GM18505 (cell line): ENCODE data around the gene WDR86.

Experiments used
- ATAC-seq: cut with Tn5 transposase; IDR thresholded peaks from one replicate; pipeline ENCODE4 v1.9.1; 2021; ENCODE audit not compliant: unreplicated experiment
- POLR2A ChIP-seq: IDR thresholded peaks from 4 replicates; pipeline ENCODE4 v1.6.1; 2011; ENCODE audit warnings: borderline replicate concordance; ENCODE audit not compliant: insufficient read depth, insufficient read length; ENCODE audit errors: extremely low read depth

WDR86 gene

DNA sequence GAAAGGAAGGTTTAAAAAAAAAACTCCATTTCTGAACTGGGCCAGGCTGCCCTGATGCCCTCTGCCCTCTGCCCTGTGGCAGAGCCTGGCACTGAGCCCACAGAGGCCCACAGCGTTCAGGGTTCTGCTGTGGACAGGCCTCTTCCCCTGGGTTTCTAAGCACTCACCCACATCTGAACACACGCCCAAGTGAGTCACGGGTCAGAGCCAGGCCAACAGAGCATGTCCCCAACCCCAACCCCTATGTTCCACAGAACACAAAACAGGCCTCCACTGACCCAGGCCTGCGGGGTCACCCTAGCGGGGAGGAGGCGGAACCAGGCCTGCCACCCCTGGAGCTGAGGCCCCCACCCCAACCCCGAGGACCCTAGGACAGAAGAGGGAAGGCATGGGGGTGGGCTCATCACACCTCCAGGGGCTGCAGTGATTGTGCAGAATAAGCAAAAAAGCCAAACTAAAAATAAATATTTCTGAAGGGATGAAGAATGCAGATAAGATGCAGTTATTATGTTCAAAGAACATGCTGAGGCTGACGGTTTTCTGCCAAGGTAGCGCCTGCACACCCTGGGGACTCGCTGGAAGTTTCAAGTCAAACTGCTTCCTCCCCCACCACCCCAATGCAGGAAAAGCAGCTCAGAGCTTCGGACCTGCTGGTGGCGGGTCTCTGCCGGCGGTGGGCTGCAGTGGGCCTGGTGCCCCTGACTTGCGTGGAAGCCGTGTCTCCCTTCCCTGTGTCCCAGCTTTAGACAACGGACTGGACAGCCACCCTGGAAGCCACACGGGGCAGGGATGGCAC, 5.4 kb downstream of the WDR86 start:
- no peak for TF ChIP-seq POLR2A
- no peak for ATAC-seq

DNA sequence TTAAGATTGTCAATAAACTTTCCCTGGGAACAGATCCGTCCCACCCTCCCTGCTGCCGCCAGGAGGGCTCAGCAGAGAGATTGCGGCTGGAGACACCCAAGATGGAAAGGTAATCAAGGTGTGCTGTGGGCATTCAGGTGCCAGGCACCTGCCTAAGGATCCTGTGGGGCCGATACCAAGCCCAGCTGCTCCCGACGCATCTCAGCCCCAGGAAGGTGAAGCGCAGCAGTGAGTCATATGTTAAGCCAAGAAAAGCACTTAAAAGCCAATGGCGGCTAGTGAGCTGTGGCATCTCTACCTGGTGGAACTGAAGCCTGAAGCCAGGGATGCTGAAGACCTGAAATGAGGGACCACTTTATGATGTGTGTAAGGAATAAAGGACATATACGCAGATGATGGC, 6.1 kb downstream of the WDR86 start:
- no peak for ATAC-seq
- no peak for TF ChIP-seq POLR2A

DNA sequence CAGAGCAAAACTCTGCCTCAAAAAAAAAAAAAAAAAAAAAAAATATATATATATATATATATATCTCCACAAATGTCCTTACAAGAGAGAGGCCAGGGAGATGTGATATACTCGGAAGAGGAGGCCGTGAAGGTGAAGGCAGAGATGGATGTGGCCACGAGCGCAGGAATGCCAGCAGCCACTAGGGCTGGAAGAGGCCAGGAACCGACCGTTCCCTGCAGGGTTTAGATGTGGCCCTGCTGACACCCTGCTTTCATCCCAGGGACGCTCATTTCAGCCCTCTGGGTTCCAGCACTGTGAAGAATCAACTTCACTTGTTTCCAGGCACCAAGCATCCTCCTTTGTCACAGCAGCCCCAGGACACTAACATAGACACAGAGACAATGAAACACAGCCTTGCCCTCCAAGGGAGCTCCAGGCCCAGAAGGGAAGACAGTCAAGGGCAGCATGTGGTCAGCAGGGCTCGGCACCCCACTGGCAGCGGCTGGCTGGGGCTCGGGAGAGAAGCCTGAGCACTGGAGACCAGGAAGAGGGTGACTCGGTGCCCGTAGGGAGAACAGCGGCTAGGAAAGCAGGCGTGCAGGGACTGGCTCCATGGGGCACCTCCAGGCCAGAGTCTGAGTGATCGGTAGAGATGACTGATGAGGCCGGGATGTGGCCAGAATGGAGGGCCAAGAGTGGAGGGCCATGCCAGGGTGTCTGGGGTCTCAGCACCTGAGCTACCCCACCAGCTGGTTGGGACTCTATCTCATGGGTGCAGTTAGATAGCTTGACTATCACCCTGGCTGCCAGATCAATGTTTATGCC, 7.6 kb downstream of the WDR86 start:
- no peak for TF ChIP-seq POLR2A
- no peak for ATAC-seq

DNA sequence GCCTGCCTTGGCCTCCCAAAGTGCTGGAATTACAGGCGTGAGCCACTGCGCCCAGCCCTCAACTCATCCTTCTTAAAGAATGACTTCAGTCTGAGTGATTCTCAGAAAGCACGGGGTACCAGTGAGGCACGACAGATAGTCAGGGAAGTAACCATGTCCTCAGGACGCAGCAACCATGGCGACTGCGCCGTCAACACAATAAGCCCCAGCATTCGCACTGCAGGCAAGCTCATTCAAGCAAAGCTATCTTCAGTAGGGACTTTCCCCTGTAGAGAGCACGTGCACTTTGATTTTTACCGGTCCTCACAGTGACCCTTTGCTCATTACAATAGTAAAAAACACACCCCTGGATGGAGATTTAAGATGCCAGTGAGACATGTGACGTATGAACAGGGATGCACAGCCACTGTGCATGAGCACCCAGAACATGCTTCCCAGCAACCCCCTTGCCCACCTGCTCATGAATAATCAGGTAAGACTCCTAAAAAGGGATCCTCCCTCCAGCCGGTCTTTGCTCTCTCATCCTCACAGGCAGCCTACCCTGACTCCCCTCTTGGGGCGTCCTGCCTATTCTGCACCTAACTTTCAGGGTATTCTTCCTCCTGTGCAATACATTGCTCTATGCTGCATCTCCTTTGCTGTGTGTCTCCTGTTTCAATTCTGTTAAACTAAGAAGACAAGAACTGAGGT, 9.1 kb downstream of the WDR86 start:
- TF ChIP-seq POLR2A, result no peak
- ATAC-seq, result peak; percentile 81

DNA sequence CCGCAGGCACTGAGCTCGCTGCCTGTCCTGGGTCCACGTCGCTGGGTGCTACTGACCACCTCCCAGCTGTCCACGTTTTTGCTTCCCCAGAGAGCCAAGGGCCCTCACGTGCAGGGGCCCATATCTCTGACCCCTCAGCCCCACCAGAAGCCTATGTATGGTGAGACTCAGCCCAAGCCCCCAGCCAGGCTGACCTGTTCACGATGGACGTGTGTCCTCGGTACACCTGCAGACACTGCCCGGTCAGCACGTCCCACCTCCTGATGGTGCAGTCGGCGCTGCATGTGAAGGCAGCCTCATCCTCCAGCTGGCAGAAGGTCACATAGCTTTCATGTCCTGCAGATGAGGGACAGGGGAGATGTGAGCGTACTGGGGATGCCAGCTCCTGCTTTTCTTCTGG, 9.9 kb downstream of the WDR86 start:
- no peak for TF ChIP-seq POLR2A
- no peak for ATAC-seq

DNA sequence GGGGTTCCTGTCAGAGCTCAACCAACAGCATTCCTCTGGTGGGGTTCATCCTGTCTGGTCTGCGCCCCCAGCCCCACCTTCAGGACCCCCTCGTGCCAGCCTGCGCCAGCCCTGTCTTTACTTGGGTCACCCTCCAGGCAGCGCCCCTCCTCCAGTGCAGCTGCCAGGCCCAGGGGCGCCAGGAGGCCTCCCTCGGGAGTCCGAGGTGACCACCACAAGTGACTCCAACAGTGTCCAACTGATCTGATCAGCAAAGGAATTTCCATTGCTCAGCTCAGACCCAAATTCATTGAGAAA, 10.6 kb downstream of the WDR86 start:
- no peak for TF ChIP-seq POLR2A

DNA sequence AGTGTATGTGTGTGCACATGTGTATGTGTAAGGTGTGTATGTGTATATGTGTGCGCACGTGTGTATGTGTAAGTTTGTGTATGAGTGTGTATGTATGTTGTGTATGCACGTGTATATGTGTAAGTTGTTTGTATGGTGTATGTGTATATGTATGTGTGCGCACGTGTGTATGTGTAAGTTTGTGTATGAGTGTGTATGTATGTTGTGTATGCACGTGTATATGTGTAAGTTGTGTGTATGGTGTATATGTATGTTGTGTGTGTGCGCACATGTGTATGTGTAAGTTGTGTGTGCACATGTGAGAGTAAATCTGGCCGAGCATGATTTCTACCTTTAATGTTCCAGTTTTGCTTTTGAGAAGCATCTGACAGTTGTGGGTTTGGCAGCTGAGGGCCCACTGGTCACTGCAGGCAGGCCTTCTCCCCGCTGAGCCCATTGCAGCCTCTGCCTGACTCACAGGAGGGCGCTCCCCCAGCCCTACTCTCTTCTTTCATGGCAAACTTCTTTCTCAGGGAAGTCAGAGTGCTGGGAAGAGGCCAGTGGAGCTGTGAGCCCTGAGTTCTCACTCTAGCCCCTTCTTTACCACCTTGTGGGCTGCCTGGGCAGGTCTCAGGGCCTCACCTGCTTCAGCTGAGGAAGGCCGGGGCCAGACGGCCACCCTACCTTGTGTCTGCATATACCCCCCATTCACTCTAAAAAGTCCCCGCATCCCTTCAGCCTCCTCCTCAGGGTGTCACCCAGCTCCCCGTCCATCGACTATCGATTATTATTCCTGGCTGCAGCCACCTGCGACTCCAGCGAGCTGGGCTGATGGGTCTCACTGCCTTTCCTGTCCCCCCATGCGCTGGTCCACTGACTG, 11.2 kb downstream of the WDR86 start:
- ATAC-seq, result no peak
- no peak for TF ChIP-seq POLR2A

More for the DNA sequence above, 10.6 kb downstream of the WDR86 start:
- ATAC-seq, result no peak

DNA sequence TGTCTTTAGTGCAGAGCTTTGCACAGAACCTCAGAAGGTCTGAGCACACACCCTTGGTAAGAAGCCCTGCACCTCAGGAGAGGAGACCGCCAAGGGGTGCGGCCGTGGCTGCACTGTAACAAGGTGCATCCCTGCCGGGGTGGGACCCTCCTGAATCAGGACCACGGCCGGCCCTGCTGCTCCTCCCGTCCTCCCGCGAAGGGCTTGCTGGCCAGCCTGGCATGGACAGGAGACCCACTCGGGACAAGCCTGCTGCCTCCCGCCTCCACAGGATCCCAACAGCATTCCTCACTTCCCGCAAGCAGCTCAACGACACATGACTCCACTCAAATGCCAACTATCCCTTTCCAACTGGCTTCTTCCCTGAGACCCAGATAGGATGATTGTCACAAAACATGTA, 12.8 kb downstream of the WDR86 start:
- TF ChIP-seq POLR2A, result no peak
- ATAC-seq, result no peak

DNA sequence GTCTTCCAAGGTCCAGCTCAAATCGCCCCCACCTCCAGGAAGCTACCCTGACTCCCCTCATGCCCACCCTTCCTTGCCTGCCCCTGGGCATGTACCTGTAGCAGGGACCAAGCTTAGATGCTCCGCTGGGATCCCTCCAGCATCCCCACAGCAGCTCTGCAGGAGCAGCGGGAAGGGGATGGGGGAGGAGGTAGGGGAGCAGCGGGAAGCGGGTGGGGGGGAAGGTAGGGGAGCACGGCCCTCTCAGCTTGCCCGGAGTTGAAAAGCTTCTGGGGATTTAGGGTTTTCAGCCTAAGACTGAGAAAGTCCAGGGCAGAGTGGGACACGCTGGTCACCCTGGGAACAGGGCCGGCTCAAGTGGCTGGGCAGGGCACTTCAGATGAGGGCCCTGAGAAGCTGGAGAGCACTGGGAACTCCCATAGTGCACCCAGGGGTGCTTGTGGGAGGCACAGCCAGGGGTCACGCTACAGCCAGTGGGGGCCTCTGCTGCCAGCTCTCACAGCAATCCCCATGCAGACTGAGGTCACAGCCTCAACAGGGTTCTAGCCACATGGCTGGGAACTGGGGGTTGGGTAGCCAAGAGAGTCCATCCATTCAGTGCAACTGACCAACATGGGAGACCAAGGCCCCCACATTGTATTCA, 13.4 kb downstream of the WDR86 start:
- no peak for ATAC-seq
- no peak for TF ChIP-seq POLR2A

DNA sequence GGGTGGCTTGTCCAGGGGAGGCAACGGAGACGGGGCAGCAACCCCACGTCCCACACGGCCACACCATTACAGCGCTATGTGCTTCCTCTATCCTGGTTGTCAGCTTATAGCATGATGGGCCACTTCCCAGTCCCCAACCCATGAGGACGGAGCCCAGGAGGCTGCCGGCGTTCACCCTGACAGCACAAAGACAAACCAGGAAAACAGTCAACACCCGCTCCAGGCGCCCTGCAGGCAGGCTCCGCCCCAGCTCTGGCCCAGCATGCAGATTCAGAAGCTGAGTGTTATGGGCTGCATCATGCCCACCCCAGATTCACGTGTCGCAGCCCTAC, 14.8 kb downstream of the WDR86 start:
- ATAC-seq, result no peak

DNA sequence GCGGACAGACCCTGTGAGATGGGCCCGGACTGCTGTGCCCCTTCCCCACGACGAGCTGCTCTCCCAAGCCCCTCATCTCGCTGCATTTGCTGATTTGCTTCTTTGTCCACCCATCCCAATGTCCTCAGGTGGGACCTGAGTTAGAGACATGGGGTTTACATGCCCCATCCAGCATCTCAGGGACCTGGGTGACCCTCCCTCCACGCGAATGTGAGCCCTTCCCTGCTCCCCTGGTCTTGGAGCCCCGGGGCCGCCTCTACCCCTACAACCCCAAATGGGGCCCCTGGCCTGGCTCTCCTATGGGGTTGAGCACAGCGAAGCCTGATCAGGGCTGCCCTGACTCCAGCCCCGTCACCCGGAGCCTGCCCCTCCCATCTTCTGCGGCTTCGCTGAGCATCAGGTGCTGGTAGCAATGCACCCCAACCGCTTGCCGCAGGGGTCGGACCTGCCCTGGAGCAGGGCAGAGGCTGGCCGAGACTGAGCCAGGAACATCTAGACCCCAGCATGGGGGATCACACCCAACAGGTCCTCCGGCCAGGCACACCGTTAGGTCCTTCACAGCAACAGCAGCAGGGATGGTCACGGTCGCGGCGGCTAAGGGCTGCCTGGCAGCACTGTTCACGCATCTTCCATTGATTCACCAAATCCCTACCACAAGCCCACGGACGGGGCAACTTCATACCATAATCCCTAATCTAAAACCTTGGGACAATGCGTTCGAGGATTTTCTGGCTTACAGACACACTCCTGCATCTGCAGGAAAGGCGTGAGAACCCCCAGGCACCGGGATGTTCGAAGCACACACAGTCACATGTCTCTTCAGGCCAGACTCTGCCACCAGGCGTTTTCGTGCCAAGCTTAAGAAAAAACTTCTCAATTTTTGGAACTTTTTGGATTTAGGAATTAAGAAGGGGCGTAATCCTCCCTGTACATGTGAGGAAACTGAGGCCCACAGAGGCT, 15.5 kb downstream of the WDR86 start:
- ATAC-seq, result no peak
- TF ChIP-seq POLR2A, result no peak

More for the DNA sequence above, 14.8 kb downstream of the WDR86 start:
- no peak for TF ChIP-seq POLR2A

DNA sequence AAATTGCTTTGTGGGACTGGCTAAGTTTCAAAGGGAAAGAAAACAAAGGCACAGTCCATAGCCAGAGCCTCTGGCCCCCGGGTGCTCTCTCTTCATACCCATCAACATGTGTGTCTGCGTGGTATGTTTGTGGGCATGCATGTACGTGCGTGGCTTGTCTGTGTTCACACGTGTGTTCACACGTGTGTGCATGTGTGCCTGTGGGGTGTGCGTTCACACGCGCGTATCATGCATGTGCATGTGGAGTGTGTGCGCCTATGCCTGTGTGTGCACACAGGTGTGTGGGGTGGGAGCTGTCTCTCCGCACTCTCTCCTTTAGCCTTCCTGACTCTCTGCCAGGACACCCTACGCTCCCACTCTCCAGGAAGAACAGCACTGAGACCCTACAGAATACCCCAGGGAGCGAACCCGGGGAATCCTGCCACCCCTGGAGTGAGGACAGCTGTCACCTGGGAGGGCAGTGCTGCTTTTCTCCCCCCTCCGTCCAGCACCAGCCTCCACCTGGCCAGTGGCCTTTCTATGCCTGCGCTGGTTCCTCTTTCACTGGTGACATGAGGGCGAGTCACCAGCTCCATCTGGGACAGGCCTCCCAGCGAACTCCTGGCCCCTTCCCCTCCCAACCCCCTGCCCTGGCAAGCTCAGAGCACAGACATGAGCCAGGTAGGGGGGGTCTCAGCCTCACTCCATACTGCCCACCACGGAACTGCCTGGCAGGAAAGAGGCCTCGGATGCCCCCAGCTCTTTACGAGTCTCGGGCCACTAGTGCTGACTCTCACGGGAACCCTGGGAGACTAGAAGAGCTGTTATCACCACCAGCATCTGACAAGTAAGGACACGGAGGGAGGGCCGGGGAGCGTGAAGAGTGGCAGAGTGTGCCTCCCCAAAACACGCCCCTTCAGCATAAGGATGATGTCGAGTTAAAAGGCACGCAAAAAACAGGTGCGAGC, 16.5 kb downstream of the WDR86 start:
- ATAC-seq, result no peak
- no peak for TF ChIP-seq POLR2A
